ENCODE measurements around the gene DDIT3.

Gene DDIT3

GRCh38 chr12:57521525-57522010 is 1.3 kb upstream of the DDIT3 start:
- TF ChIP-seq REST (IDR thresholded peaks at IDR 0.05; ENCODE audit: insufficient read depth in 1 of 2, low read depth in 2 of 2, low read length in 2 of 2) (no peak), SIN3A (IDR thresholded peaks at IDR 0.05; ENCODE audit: borderline replicate concordance, insufficient read depth, low read length) (no peak), TAF1 (IDR thresholded peaks at IDR 0.05; ENCODE audit: borderline replicate concordance, insufficient read depth, low read length) (no peak), POLR2AphosphoS5 (IDR thresholded peaks at IDR 0.05; ENCODE audit: low read depth, low read length) (no peak), FOXP2 (optimal IDR thresholded peaks at IDR 0.05; ENCODE audit: borderline replicate concordance, extremely low read depth, extremely low read length, insufficient read depth) (no peak)

GRCh38 chr12:57519796-57520052 is 590 bp downstream of the DDIT3 start:
- TF ChIP-seq FOXP2 (optimal IDR thresholded peaks at IDR 0.05; ENCODE audit: borderline replicate concordance, extremely low read depth, extremely low read length, insufficient read depth) (no peak), SIN3A (IDR thresholded peaks at IDR 0.05; ENCODE audit: borderline replicate concordance, insufficient read depth, low read length) (no peak), TAF1 (IDR thresholded peaks at IDR 0.05; ENCODE audit: borderline replicate concordance, insufficient read depth, low read length) (no peak), POLR2AphosphoS5 (IDR thresholded peaks at IDR 0.05; ENCODE audit: low read depth, low read length) (no peak), REST (IDR thresholded peaks at IDR 0.05; ENCODE audit: insufficient read depth in 1 of 2, low read depth in 2 of 2, low read length in 2 of 2) (no peak)

GRCh38 chr12:57518920-57519795 is 1.2 kb downstream of the DDIT3 start:
- TF ChIP-seq FOXP2 (optimal IDR thresholded peaks at IDR 0.05; ENCODE audit: borderline replicate concordance, extremely low read depth, extremely low read length, insufficient read depth) (no peak), REST (IDR thresholded peaks at IDR 0.05; ENCODE audit: insufficient read depth in 1 of 2, low read depth in 2 of 2, low read length in 2 of 2) (no peak), TAF1 (IDR thresholded peaks at IDR 0.05; ENCODE audit: borderline replicate concordance, insufficient read depth, low read length) (no peak), SIN3A (IDR thresholded peaks at IDR 0.05; ENCODE audit: borderline replicate concordance, insufficient read depth, low read length) (no peak), POLR2AphosphoS5 (IDR thresholded peaks at IDR 0.05; ENCODE audit: low read depth, low read length) (no peak)

- TF ChIP-seq POLR2AphosphoS5 (IDR thresholded peaks at IDR 0.05; ENCODE audit: low read depth, low read length) (0 out of 2 replicates have a peak, but pooled peaks have one; percentile 18), FOXP2 (optimal IDR thresholded peaks at IDR 0.05; ENCODE audit: borderline replicate concordance, extremely low read depth, extremely low read length, insufficient read depth) (no peak), REST (IDR thresholded peaks at IDR 0.05; ENCODE audit: insufficient read depth in 1 of 2, low read depth in 2 of 2, low read length in 2 of 2) (no peak)
These were observed 2.0 kb downstream of the DDIT3 start for GRCh38 chr12:57518176-57518919.

Measured in PFSK-1 (cell line).